OCI-LY1 (cell line): Measurements from ENCODE around the gene IPCEF1.

ENCODE experiments used
- H2AFZ ChIP-seq: fragments of 200-600 bp; sonication (generic), shearing (Covaris generic); 2 replicates; pipeline ENCODE4 v1.6.0; 2014; ENCODE audit warnings: antibody characterized with exemption, mild to moderate bottlenecking, low read length
- H3F3A ChIP-seq: fragments of 200-600 bp; sonication (generic), shearing (Covaris generic); 2 replicates; pipeline ENCODE4 v1.6.0; 2014; ENCODE audit warnings: mild to moderate bottlenecking, antibody characterized with exemption, low read length, moderate library complexity; ENCODE audit not compliant: insufficient read depth
- H3K27ac ChIP-seq: fragments of 200-600 bp; sonication (generic); 2 replicates; pipeline ENCODE4 v1.5.1; 2014; ENCODE audit warnings: low read length, mixed run types, mild to moderate bottlenecking, low read depth; ENCODE audit not compliant: poor library complexity, severe bottlenecking
- H3K27me3 ChIP-seq: fragments of 200-600 bp; sonication (generic); 2 replicates; pipeline ENCODE4 v1.6.0; 2014; ENCODE audit warnings: antibody characterized with exemption, mild to moderate bottlenecking, low read length, moderate library complexity; ENCODE audit not compliant: insufficient read depth
- H3K36me3 ChIP-seq: fragments of 200-600 bp; sonication (generic); 2 replicates; pipeline ENCODE4 v1.6.1; 2014; ENCODE audit warnings: mild to moderate bottlenecking, antibody characterized with exemption, low read length, moderate library complexity, mixed read lengths; ENCODE audit not compliant: insufficient read depth
- H3K4me1 ChIP-seq: fragments of 200-600 bp; sonication (generic); 2 replicates; pipeline ENCODE4 v1.5.1; 2014; ENCODE audit warnings: mild to moderate bottlenecking, low read length, moderate library complexity; ENCODE audit not compliant: insufficient read depth, severe bottlenecking
- H3K4me2 ChIP-seq: fragments of 200-600 bp; sonication (generic), shearing (Covaris generic); 2 replicates; pipeline ENCODE4 v1.6.1; 2014; ENCODE audit warnings: low read length
- H3K4me3 ChIP-seq: fragments of 200-600 bp; sonication (generic); 2 replicates; pipeline ENCODE4 v1.5.1; 2014; ENCODE audit warnings: low read length, low read depth, mild to moderate bottlenecking, mixed read lengths; ENCODE audit not compliant: poor library complexity, severe bottlenecking
- H3K79me2 ChIP-seq: fragments of 200-600 bp; shearing (Covaris generic); 2 replicates; pipeline ENCODE4 v1.6.1; 2016; ENCODE audit warnings: mixed run types, low read length, mixed read lengths; ENCODE audit not compliant: insufficient read depth
- H3K9ac ChIP-seq: fragments of 200-600 bp; sonication (generic), shearing (Covaris generic); 2 replicates; pipeline ENCODE4 v1.6.1; 2014; ENCODE audit warnings: mild to moderate bottlenecking, low read length, mixed read lengths
- H3K9me2 ChIP-seq: fragments of 200-600 bp; sonication (generic), shearing (Covaris generic); 2 replicates; pipeline ENCODE4 v1.6.1; 2014; ENCODE audit warnings: low read depth, mild to moderate bottlenecking, low read length, mixed read lengths
- H3K9me3 ChIP-seq: fragments of 200-600 bp; shearing (Covaris generic); 2 replicates; pipeline ENCODE4 v1.6.1; 2014; ENCODE audit warnings: low read length, mixed read lengths
- H4K20me1 ChIP-seq: fragments of 200-600 bp; sonication (generic), shearing (Covaris generic); 2 replicates; pipeline ENCODE4 v1.6.0; 2016; ENCODE audit warnings: mild to moderate bottlenecking, low read length; ENCODE audit not compliant: insufficient read depth
- CTCF ChIP-seq: fragments of 200-600 bp; sonication (generic), shearing (Covaris generic); IDR thresholded peaks from 2 replicates; pipeline ENCODE4 v1.5.1; 2017; ENCODE audit warnings: mild to moderate bottlenecking, antibody characterized with exemption, low read length, moderate library complexity, mixed read lengths
- EZH2 ChIP-seq: fragments of 200-600 bp; sonication (generic), shearing (Covaris generic); IDR thresholded peaks from 2 replicates; pipeline ENCODE4 v1.8.0; 2017; ENCODE audit warnings: borderline replicate concordance, mixed run types, mild to moderate bottlenecking, antibody characterized with exemption, low read length, moderate library complexity, mixed read lengths

Gene IPCEF1

DNA sequence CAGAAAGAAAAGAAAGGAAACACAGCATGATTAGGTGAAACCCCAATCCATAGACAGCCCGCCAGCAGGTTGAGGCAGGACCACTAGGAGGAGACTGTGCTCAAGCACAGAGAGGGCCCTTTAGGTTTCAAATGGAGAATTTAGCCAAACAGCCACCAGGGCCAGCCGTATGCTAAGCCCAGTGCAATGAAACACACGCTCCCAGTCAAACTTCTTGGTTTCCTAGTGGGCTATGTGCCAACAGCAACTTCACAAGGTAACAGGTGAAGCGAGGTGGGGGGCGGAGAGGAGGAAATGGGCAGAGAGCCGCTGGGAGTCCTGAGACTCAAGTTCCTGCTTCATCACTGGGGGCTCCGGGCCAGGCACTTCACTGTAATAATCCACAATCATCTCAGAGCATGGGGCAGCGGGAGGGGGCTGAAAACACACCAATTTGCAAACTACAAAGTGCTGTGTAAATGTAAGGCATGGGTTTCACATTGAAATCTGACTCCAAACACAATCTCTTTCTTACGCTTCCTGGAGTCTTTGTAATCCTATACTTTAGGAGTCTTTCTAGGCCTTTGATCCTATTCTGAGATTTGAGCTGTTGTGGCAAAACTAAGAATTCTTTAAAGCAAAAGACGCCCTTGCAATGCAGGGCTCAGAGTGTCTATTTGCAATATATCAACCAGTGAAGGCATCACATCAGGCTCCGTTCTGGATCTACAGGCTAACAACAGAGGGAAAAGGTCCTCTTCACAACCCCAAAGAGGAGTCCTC, 200.3 kb downstream of the IPCEF1 start:
- H2AFZ ChIP-seq, result no peak overlapping the region
- H3K27me3 ChIP-seq, result no peaks in the 10 kb centered on the region
- TF ChIP-seq CTCF (peak; percentile 62), EZH2 (no peak)

GRCh38 chr6:154154389-154154967, 202.1 kb downstream of the IPCEF1 start:
- Histone ChIP-seq H3K4me3 (no peak overlapping the region), H3K4me2 (no peak overlapping the region), H3K9ac (no peak overlapping the region), H3K36me3 (no peaks in the 10 kb centered on the region), H3F3A (no peaks in the 10 kb centered on the region), H3K9me2 (no peaks in the 10 kb centered on the region), H3K27me3 (no peaks in the 10 kb centered on the region), H3K4me1 (no peaks in the 10 kb centered on the region), H3K9me3 (0 out of 2 replicates have a peak, but pooled peaks cover 2% of the 10 kb centered on the region), H3K27ac (no peak overlapping the region), H2AFZ (no peak overlapping the region), H3K79me2 (no peaks in the 10 kb centered on the region), H4K20me1 (no peaks in the 10 kb centered on the region)
- TF ChIP-seq CTCF (peak; percentile 61), EZH2 (no peak)

More for the DNA sequence above, 200.3 kb downstream of the IPCEF1 start:
- no peaks in the 10 kb centered on the region for H3K79me2 ChIP-seq
- no peaks in the 10 kb centered on the region for H4K20me1 ChIP-seq
- H3K9ac ChIP-seq, result no peak overlapping the region
- no peaks in the 10 kb centered on the region for H3F3A ChIP-seq
- H3K27ac ChIP-seq, result no peak overlapping the region
- no peak overlapping the region for H3K4me2 ChIP-seq
- no peak overlapping the region for H3K4me3 ChIP-seq
- H3K9me2 ChIP-seq, result no peaks in the 10 kb centered on the region
- H3K36me3 ChIP-seq, result no peaks in the 10 kb centered on the region
- no peaks in the 10 kb centered on the region for H3K4me1 ChIP-seq
- 0 out of 2 replicates have a peak, but pooled peaks cover 2% of the 10 kb centered on the region for H3K9me3 ChIP-seq

GRCh38 chr6:154143753-154144152, 212.8 kb downstream of the IPCEF1 start:
- Histone ChIP-seq H3K79me2 (no peaks in the 10 kb centered on the region), H3K9ac (no peak overlapping the region), H2AFZ (no peak overlapping the region), H3K27ac (no peak overlapping the region), H3K36me3 (no peaks in the 10 kb centered on the region), H3K4me3 (no peak overlapping the region), H3F3A (no peaks in the 10 kb centered on the region), H3K4me2 (no peak overlapping the region), H3K27me3 (no peaks in the 10 kb centered on the region), H3K9me2 (no peaks in the 10 kb centered on the region), H4K20me1 (no peaks in the 10 kb centered on the region), H3K9me3 (no peaks in the 10 kb centered on the region), H3K4me1 (no peaks in the 10 kb centered on the region)
- TF ChIP-seq CTCF (no peak), EZH2 (no peak)
